GF-D8 (cell line): ENCODE data around the gene NRG3.

Experiments used
- DNase-seq: peaks from one replicate; lab custom pipeline; 2025; lab: John Stamatoyannopoulos, UW

NRG3 gene

DNA sequence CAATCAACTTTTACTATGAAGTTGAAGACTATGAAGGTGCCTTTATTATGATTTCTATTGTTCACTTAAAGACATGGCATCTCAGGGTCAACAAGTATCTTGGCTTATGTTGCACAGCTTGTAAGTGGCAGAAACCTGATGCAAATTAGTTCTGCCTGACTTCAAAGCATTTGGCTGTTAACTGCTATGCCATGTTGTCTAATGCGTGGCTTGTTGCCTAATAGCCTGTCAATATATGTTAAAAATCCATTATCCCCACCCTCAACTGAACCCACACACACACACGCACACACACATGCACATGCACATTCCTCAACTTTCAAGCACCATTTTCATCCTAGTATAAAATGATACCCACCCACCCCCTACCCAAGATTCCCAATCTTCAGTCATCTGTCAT, 217.1 kb downstream of the NRG3 start:
- no peak for DNase-seq

DNA sequence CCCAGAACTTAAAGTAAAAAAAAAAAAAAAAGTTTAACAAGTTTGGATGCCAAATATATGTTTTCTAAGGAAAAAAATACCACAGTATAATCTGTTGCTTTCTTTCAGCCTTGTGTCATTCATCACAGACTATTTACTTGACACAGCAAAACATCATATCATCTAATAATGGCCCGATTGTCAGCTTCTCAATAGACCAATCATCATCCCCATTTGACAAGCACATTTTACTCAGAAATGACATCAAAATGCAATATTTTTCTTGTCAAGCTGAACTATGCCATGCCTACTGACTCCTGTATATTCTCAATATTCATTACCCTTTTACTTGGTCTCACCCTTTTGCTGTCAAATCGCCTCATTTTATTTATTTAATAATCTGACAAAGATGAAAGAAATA, 249.7 kb downstream of the NRG3 start:
- DNase-seq, result no peak

DNA sequence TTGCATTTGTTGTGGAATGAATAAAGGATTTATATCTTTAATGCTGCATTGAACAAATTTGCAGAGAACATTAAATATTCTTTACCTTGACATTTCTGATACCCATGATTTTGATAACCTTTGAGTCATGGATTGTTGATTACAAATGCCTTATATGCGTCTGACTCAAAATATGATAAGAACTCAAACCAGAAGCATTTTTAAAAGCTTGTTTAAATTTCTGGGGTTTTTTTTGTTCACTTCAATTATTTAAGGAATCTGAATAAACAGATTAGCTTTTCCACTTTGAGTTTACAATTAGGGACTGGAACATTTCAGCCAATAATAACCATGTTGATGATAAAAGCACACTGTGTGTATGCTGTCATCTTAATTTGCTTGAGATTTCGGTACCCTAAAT, 253.5 kb downstream of the NRG3 start:
- DNase-seq, result no peak

DNA sequence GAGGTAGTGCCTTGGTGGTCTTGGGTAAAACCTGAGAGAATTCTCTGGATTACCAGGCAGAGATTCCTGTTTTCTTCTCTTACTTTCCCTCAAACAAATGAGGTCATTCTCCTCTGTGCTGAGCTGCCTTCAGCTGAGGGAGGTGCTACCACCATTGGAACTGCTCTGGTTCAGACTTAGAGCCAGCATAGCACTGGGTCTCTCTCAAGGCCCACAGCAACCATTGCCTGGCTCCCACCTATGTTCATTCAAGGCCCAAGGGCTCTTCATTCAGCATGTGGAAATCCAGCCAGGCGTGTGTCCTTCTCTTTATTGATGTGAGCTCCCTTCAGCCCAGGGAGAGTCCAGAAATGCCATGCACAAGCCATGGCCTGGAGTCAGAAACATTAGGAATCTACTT, 261.1 kb downstream of the NRG3 start:
- DNase-seq, result no peak

DNA sequence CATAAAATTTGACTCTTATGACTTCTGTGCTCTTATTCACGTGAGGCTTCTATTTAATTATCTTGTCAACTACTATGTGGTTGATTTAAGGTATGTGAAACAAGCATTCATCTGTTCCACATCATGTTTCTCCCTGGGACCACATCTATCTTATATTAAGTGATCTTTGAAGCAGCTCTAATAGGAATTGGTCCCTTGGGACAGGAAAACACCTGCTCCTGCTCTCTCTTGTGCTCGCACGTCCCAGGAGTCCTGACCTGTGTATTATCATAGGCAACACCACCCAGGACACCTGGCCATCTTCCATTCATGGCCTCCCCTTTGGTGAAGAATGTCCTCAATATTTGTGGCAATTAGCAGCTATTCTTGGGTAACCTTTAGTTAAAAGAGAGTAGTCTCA, 269.2 kb downstream of the NRG3 start:
- no peak for DNase-seq

DNA sequence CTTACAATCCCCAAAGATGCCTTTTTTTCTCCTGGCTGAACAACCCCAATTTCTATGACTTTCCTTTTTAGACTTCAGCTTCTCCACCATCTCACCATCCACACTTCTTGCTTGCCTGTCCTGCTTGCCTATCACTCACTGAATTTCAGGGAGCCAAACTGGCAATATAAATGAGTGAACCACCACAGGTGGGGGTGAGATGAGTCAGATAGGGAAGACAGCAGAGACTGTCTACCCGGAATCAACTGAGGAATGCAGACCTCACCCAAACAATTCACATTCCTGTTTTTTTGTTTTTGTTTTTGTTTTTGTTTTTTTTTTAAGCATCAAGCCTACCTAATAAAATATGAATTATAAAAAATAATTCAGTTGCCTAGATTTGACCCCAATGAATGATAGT, 273.8 kb downstream of the NRG3 start:
- DNase-seq, result no peak

DNA sequence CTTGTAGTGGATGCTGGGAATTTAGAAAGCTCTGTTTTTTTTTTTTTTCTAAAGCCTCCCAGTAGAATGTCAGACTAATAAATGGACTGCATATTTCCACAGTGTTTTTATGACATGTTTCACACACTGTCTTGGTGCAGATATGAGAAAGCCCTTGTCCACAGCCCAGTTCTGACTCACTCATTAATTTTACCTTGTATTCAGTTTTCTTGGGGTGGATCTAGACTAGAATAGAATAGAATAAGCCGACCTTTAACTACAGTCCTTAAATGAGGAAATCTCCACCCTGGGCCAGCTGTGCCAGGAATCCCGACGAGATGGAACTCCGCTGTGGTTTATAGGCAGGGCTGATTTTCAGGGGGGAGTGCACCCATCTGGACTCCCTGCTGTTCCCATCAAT, 274.7 kb downstream of the NRG3 start:
- no peak for DNase-seq

DNA sequence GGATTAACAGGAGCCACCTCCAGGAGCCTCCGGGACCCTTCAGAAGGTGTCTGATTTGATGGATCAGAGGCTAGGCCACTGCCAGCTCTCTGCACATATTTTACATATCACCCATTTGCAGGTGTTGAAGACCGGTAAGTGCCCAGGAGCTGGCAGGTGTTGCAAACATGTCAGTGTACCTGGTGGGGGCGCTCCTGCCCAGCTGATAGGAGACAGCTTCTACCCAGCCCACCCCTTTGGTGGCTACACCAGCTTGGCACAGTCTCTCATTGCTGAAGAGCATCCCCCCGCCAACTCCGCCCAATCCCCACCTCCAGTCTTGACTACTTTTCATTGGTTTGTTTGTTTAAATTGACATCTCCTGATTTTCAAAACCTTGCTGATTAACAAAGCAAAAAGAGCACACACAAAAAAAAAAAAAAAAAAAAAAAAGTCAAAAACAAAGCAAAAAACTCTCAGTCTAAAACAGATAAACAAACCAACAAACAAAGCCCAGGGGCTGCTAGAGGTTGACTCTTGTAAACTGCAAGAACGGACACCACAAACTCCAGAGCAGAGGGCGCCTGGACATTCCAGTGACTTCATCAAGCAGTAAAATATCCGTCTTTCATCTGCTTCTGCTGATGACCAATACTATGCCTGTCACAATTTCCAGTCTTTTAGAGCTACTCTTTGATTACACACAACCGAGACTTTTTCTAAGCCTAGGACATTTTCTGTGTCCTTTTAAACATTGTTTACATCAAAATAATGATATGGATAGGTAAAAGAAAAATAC, 275.3 kb downstream of the NRG3 start:
- no peak for DNase-seq

DNA sequence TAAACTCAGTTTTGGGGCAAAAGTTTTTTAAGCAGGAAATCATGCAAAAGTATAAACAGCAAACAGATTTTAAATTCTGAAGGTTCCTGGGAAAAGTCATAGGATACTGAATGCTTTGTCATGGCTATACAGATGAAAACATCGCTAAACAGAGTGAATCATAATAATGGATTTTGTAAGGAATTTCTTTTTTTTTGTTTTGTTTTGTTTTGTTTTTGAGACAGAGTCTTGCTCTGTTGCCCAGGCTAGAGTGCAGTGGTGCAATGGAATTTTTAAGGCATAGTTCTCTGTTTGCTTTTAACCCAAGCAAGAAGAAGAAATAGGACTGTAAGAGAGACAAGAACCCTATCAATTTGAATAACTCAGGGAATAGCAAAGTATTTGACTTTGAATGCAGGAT, 285.3 kb downstream of the NRG3 start:
- DNase-seq, result no peak

DNA sequence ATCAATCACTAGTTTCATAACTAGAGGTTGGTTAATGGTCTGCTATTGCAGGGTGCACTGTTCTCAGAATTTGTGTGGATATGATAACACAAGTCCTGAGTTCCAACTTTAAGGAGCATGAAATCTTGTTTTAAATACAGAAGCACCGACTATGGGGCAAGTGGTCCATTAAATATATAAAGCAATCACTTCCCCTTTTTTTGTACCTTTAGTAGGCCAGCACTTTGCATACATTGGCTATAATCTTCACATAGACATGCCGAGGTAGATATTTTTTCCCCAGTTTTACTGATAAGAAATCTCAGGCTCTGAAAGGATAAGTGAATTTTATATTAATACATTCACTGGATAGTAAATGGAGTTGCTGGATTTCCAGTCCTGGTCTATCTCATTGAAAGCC, 286.3 kb downstream of the NRG3 start:
- no peak for DNase-seq

DNA sequence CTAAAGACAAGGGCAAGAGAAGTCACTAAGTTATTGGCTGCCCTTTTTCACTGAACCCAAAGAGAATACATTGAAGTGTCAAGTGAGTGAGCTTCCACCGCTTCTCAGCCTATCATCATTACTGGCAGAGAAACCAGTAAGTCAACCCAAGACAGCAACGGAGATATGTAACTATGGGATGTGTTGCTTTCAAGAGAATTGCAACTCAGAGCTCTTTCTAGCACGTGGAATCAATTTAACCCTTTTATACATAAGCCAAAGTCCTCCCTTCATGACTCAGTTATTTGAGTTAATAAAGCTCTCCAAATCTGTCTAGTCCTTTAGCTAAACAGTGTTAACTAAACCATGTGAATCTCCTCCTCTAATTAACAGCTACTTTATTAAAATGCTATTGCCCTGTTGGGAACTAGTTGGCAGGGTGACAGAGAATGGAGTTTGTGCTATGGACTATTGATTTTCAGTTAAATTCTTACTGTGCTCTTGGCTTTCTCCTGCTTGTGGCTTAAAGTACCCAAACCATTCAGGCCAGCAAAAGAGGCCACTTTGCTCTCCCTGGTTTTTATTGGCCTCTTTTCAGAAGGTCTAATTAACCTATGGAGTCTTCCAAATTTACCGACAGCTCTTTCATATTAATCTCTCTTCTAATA, 287.7 kb downstream of the NRG3 start:
- DNase-seq, result no peak

DNA sequence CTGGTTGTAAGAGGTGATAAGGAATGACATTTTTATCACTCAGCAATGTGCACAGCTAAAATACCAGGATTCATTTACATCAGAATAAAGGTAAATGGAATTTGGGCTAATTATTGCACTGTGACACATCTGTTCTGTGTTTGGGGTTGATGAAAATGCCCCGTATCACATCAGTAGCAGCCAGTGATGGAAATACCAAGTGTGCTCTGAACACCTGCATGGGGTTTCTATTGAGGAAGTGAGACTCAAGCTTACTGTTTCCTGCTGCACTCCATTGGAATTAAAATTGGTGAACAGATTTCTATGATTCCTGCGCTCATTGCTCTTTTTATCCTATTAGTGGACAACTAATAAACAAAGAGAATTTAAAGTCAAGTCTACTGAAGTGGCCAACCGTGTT, 296.9 kb downstream of the NRG3 start:
- no peak for DNase-seq

DNA sequence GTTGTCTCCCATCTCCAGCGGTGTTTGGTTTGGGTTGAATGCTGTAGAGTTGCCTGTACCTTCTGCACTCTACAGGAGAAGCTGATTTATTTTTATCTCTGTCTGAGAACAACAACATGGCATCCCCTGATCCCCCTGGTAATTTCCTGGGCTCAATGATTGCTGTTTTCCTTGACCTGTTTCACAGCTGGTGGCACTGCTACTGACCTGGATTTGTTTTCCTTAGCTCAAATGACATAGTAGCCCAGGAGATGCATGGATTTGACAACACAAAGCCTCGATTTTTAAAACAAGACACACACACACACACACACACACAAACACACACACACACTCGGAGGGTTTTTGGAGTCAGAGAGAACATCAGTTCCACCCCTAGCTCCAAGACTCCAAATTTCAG, 301.6 kb downstream of the NRG3 start:
- DNase-seq, result no peak

DNA sequence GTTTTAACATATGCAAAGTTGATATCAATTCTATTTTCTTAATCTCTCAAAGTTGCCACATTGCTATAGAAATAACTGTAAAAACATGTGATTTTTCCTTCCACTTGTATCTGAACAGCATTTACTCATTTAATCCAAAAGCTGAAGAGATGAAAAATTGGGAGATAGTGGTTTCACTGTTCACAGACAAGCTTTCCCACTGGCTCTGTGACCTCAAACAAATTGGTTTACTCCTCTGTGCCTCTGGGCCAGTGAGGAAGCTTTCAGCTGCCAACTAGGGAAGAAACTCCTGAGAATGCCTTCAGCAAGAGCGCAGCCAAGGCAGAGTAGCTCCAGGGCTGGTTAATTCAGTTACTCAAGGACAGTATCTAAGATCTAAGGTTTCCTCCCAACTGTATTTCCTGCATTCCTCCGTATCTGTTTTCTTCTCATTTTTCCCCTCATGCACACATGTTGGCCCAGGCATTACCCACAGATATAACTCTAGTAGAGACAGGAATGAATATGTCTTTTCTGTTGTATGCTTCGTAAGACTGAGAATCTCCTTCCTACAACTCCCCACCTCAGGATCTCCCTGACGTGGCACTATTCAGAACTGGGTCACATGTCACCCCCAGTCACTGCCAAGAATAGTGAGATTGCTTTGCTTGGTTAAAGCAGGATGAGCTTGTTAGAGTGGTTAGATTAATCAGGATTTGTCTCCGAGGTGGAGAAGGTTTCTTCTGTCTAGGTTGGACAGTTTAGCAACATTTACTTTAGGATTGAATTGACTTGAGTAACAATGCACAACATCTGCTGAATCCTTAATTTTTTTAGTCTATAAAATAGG, 315.7 kb downstream of the NRG3 start:
- no peak for DNase-seq

DNA sequence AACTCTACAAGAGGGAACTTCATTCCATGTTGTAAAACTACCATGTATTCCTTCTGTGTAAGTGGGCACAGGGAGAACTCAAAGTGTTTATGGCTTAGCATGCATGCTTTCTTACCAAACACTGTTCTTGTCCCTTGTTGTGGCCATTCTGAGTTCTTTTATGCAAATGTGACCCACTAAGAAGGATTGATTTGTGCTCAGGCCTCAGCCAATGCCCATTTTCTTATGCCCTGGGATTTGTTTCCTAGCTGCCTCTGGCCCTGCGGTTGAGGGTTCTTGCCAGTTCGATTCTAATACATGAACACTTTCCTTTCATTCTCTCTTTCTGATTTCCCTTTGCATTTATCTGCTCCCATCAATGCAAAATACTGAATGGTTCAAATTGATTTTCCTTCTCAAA, 316.7 kb downstream of the NRG3 start:
- DNase-seq, result no peak

DNA sequence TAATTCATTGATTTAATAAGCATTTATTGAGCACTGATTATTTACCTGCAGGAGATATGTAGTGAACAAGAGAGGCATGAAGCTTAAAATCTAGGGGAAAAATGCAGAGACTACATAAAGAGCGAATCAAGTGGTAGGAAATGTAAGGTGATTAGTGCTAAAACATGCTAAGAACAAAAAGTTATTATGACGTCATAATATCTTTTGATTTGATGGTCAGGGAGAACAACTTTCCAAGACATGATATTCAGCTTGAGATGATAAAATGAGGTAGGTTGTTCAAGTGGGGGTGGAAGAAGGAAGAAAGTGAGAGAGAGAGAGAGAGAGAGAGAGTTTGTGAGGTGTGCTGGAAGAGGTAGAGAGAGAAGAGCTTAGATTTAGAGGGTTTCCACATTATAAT, 317.7 kb downstream of the NRG3 start:
- no peak for DNase-seq

DNA sequence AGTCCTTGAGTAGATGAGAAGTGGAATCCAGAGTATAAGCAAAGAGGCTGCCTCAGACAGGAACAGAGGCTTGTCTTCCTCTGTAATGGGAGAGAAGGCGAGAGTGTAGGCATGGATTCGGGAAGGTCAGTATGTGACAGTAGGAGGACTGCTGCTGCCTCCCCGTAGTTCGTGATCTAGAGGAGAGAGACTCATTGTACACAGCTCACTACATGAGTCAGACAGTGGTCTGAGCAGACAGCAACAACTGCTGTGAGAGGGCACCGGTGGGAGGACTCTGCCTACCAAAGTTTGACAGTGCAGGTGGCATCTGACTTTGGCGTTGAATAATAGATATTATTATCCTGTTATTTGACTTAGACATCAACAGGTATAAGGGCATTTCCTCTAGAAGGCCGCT, 319.4 kb downstream of the NRG3 start:
- no peak for DNase-seq

DNA sequence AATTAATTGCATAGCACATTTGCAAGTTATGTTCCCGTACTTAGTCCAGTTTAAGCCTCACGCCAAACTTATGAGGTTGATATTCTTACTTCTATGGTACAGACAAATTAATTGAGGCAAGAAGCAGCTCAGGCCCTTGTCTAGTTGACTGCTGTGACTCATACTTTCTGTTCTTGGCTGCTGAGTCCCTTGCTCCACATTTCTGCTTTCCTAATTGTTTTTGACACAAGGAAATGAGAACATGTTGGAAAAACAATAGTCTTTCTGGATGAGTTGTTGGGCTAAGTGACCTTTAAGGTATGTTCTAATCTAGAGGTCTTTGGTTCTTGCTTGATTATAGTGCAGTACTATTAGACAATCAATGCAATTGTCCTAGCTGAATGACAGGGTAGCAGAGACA, 331.8 kb downstream of the NRG3 start:
- DNase-seq, result no peak

DNA sequence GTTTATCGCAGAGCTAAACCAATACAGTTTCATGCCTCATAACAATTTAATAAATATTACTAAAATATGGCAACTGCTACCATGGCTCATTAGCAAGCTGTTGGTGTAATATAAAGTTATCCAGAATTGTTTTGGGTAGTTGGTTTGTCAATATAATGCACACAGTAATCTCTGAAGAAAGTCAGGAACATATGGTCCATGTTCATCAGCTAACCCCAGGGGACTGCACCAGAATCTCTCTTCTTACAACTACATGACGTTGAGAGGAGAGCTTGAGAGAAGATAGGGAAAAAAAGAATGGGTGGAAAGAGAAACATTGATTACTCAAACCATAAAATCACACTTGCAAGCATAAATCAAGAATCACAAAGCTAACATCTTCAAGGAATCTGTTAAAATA, 333.7 kb downstream of the NRG3 start:
- no peak for DNase-seq

DNA sequence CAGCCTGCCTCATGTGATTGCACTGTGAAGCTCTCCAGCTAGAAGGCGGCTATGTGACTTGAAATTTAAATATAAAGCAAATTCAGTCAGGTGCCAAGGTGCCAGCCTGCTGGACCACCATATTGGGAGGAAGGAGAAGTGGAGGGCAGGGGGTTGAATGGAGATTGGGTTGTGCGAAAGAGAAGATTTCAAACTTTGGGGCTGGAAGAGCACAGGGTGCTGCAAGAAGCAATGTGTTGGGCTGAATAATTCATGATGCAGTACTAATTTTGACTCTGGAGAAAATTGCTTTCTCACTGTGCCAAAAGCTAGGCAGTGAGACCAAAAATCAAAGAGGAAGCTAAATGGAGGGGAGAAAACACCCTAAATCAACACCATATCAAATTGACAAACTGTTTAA, 335.3 kb downstream of the NRG3 start:
- DNase-seq, result no peak

DNA sequence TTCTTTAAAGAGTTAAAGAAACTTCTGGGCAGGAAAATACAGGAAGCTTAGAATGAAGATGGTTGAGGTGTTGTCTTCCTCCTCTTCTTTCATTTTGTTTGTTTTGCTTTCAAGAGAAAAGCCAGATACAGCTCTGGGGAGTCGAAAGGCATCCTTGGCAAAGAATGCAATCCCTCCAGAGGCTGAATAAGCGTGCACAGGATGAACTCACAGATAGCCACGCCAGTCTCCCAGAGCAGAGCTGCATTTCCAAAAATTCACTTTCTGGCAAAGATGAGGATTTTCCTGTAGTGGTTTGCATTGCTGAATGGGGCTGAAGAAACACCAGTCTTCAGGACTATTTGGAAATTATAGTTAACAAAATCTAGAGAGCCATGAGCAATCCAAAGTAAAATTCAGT, 336.4 kb downstream of the NRG3 start:
- no peak for DNase-seq

DNA sequence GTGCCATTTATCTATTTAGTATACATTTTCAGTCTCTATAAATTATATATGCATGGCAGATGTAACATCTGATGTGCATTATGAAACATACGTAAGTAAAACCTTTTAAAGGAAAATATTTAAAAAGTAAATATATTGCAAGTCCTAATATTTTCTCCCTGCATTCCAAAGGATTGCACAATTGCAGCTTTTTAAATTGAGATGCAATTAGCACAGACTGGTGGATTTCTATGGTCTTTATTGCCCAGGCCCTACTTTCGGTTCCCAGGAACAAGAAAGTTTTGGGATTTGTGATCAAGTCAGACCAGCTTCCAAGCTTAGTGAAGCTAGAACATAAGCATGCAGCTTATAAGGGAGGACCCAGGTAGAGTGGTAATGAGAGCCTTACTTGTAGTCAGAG, 337.8 kb downstream of the NRG3 start:
- DNase-seq, result no peak

DNA sequence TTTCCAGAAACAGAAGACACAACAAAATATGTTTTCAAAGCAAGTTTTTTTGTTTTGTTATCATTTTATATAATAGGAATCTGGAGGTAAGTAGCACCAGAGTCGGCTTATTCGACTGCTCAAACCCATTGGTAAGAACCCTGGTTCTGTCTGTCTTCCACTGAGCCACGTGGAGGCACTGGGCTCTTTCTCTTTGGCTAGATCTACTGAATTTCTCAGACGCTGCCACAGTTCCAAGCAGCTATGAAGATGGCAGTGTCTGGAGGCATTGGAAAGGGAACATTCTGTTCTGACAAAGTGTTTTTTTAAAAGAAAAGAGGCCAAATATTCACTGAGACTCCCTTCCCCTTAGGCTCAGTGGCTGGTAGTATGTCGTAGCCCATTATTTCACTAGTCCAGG, 338.8 kb downstream of the NRG3 start:
- no peak for DNase-seq
